Activated CD8-positive, alpha-beta memory T cell treated with anti-CD3 and anti-CD28 coated beads, Interleukin-2, amount 10 ng/mL, durations not matched to agents 7 days and 5 days (primary cell): Measurements from ENCODE around the gene TOP2B. TPM values are rescaled to one million over a fixed set of nuclear protein-coding genes. Genes with fewer than 3 reads are reported as not detected.

Source experiments
- ATAC-seq: fragments of 150-1000 bp; cut with Tn5 transposase; one replicate; pipeline ENCODE4 v1.10.0; 2021; ENCODE audit warnings: moderate library complexity
- CTCF ChIA-PET: fragments of 350-600 bp; sonication (Branson Sonifier 250); formaldehyde crosslinking; loops from one replicate; lab custom pipeline; 2021; ENCODE audit warnings: antibody characterized with exemption; lab: Charles Lee
- DNase-seq: peaks from one replicate; pipeline ENCODE4 v3.0.0-alpha.2; 2020
- H3K27ac Mint-ChIP-seq: one replicate; pipeline ENCODE4 v1.8.0; 2021; ENCODE audit warnings: mild to moderate bottlenecking, mixed read lengths
- H3K27me3 Mint-ChIP-seq: one replicate; pipeline ENCODE4 v1.8.0; 2021; ENCODE audit warnings: mixed read lengths
- H3K36me3 Mint-ChIP-seq: one replicate; pipeline ENCODE4 v1.8.0; 2021; ENCODE audit warnings: mild to moderate bottlenecking, mixed read lengths
- H3K4me1 Mint-ChIP-seq: one replicate; pipeline ENCODE4 v1.8.0; 2021; ENCODE audit warnings: mixed read lengths
- H3K4me3 Mint-ChIP-seq: one replicate; pipeline ENCODE4 v1.8.0; 2021; ENCODE audit warnings: mild to moderate bottlenecking, moderate library complexity, mixed read lengths
- H3K9me3 Mint-ChIP-seq: one replicate; pipeline ENCODE4 v1.8.0; 2022; ENCODE audit warnings: low read depth, mixed read lengths
- total RNA-seq, 2 experiments: library from RNA; stranded (reverse); gene quantifications; one replicate each; pipeline ENCODE4 v1.2.3, GENCODE V29; 2021

The TOP2B gene
- total RNA-seq, 2 experiments from 2014 or later, result 107 to 128 TPM

DNA sequence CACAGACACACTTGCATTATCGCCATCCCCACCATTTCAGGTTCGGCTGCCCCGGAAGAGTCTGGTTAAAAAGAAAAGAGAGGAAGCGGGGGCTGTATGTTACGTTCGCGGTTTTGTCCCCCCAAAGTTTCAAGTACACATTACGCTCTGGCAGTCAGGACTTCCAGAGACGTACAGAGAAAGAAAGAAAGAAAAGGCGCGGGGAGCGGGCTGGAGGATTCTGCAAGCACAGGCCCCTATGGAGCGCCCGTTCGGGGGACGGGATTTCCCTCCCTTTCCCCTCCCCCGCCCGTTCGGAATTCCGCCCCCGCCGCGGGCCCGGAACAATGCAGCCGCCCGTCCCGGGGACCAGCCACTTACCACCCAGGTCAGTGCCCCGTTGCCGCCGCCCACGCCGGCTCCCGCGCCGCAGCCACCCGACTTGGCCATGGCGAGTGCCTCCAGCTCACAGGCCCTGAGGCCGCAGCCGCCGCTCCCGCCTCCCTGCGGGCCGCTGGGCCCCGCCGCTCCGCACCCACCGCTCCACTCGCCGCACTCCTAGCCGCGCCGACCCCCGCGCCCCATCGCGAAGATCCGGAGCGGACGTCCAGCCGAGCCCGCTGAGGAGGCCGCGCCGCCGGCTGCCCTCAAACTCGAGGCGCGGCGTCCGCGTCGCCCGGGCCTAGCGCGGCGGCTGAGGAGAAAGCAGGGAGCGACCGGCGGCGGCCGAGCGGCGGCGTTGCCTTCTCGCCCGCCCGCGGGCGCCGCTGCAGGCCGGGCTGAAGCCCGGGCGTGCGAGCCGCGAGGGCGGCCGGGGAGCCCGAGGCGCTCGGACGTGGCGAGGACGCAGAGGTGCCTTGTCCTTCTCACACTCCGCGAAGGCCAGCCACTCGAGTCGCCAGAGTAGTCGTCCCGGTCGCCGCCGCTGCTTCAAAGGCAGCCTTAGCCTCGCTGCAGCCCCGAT lies 567 bp downstream of the TOP2B start:
- Mint-ChIP-seq H3K27ac (peak overlapping the region; percentile 99), H3K27me3 (no peaks in the 10 kb centered on the region), H3K4me3 (peak overlapping the region; percentile 89), H3K4me1 (peaks cover 34% of the 10 kb centered on the region), H3K36me3 (peaks cover 7% of the 10 kb centered on the region), H3K9me3 (no peaks in the 10 kb centered on the region)
- DNase-seq (peak; percentile 72), ATAC-seq (peak; percentile 42)
- CTCF ChIA-PET, result interaction anchor here (3.4 kb wide), 1 partner anchor 16 kb away, joined by 18 read pairs; no protein-coding TSS in a partner anchor

DNA sequence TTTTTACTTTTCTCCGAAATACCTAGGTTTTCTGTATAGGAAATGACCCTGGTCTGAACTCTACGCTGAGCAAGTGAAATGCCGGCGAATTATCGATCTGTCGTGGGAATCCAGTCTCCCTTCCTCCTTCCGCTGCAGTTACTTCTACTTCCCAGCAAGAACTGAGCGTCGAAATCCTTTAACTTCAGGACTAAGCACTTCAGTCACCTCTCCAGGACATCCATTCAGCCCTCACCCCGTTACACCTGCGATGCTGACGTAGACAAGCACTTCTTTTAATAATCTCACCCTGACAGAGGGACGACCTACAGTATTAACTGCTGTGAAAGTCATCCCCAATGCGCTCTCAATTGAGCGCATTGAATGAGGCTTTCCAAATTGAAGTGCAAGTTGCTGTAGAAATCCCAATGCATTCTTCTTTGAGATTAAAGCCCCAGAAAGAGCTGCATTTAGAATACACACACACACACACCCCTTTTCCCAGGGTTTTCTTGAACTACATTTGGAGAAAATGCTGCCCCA lies 1.3 kb downstream of the TOP2B start:
- H3K27me3 Mint-ChIP-seq, result no peaks in the 10 kb centered on the region
- peak overlapping the region; percentile 89 for H3K4me3 Mint-ChIP-seq
- H3K36me3 Mint-ChIP-seq, result peaks cover 10% of the 10 kb centered on the region
- DNase-seq (peak; percentile 50), ATAC-seq (peak; percentile 9)
- peaks cover 40% of the 10 kb centered on the region for H3K4me1 Mint-ChIP-seq
- CTCF ChIA-PET, result interaction anchor here (3.4 kb wide), 1 partner anchor 15 kb away, joined by 18 read pairs; no protein-coding TSS in a partner anchor
- H3K27ac Mint-ChIP-seq, result peak overlapping the region; percentile 98
- H3K9me3 Mint-ChIP-seq, result no peaks in the 10 kb centered on the region

DNA sequence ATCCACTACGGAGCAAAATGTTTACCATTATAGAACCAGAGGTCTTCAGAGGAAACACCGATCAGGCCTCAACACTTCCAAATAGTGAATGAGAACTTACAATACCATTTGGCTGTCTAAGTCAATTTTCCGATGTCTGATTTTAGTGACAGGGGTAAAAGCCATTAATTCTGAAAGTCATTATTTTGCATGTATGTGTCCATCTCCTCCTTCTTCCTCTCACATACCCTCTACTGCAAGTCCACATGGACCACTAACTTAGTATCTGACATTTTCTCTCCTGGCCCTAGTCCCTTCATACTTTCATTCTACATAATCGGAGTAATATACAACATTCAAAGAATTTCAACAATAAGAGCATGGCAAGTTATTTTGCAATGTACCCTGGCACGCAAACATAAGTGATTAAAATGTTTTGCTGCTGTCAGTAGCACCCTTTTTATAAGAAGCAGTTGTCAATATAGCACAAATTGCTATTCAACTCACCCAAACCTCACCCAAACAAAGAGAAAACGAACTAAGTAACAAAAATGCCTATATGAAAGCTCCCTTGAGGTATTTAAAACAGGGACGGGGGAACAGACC lies 1.9 kb downstream of the TOP2B start:
- ATAC-seq (no peak), DNase-seq (no peak)
- no peaks in the 10 kb centered on the region for H3K27me3 Mint-ChIP-seq
- no peaks in the 10 kb centered on the region for H3K9me3 Mint-ChIP-seq
- H3K4me1 Mint-ChIP-seq, result peaks cover 40% of the 10 kb centered on the region
- CTCF ChIA-PET, result interaction anchor here (1.3 to 3.4 kb wide), 2 partner anchors 14 to 192 kb away, joined by 3 to 18 read pairs; no protein-coding TSS in a partner anchor
- peaks cover 10% of the 10 kb centered on the region for H3K36me3 Mint-ChIP-seq
- H3K4me3 Mint-ChIP-seq, result peak overlapping the region; percentile 89
- peak overlapping the region; percentile 98 for H3K27ac Mint-ChIP-seq

DNA sequence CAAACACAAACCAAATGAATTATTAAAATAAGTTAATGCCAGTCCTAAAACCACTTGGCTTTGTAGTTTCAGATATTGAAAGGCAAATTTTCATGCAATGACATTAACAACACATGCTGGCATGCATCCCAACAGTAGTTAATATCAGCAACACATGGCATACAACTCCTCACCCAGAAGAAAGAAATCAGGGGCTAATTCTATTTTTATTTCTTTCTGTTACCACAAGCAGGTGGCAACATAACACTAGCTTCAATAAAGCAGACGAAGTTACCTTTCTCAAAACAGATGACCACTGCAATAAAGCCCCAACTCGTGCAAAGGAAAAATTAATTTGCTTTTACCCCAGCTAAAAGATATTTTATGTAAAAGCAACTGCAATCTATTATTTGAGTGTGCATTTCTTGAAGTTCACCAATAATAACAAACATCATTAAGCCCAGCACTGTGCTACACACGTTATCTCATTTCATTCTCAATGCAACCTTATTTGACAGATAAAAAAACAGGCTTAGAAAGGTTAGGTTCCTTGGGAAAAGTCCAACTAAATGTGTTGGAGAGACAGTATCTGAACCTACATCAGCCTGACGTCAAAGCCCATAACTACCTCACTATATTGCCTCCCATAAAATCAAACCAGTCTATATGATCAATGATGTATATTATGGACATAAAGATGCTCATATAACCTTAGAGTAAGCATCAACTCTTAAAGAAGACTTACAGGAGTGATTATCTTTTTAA lies 2.8 kb downstream of the TOP2B start:
- no peak for ATAC-seq
- Mint-ChIP-seq H3K4me1 (peaks cover 45% of the 10 kb centered on the region), H3K36me3 (peaks cover 13% of the 10 kb centered on the region), H3K4me3 (peak overlapping the region; percentile 44), H3K27ac (no peak overlapping the region), H3K9me3 (no peaks in the 10 kb centered on the region), H3K27me3 (no peaks in the 10 kb centered on the region)
- CTCF ChIA-PET, result interaction anchor here (0.8 to 3.4 kb wide), 5 partner anchors 11 to 195 kb away, joined by 3 to 18 read pairs (median 3); no protein-coding TSS in a partner anchor
- no peak for DNase-seq

DNA sequence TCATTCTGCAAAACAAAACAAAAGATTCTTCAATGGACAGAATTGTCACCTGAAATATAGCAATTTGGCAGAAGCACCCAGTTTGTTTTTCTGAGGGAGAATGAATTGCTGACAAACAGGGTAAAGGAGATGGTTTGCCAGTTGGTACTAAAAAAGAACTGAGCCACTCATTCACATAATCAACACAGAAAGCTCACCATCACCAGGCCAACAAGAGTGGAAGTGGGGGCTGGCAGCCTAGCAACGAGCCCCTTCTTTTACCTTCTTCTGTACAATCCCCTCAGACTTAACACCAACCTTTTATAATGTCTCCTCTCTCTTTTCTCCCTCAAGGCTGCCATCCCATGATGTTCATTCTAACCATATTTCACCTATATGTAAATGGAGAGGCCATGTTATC lies 5.9 kb downstream of the TOP2B start:
- ATAC-seq (no peak), DNase-seq (no peak)
- no peak overlapping the region for H3K27ac Mint-ChIP-seq
- CTCF ChIA-PET, result interaction anchor here (3.4 kb wide), 1 partner anchor 10 kb away, joined by 23 read pairs; no protein-coding TSS in a partner anchor
- no peak overlapping the region for H3K4me3 Mint-ChIP-seq
- no peaks in the 10 kb centered on the region for H3K9me3 Mint-ChIP-seq
- H3K36me3 Mint-ChIP-seq, result peaks cover 25% of the 10 kb centered on the region
- H3K27me3 Mint-ChIP-seq, result no peaks in the 10 kb centered on the region
- peaks cover 46% of the 10 kb centered on the region for H3K4me1 Mint-ChIP-seq

DNA sequence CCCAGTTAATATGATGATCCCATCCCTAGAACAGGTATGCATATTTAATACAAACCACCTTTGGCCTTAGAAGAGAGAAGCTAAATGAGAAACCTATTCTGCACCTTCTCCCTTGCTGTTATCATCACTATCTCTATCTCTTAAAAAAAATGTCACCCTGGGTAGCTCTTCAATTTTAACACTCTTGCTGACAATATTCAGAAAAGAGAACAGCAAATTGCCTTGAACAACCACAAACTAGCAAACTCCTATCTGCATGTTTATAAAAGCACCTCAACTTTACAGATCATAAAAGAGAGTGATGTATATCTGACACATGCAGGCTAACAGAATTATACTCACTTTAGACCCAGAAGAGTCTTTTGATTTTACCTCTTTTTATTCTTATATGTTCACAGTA lies 7.4 kb downstream of the TOP2B start:
- Mint-ChIP-seq H3K4me3 (no peak overlapping the region), H3K27ac (no peak overlapping the region), H3K9me3 (no peaks in the 10 kb centered on the region), H3K4me1 (peaks cover 51% of the 10 kb centered on the region), H3K36me3 (peaks cover 27% of the 10 kb centered on the region), H3K27me3 (no peaks in the 10 kb centered on the region)
- CTCF ChIA-PET, result interaction anchor here (1.0 to 3.4 kb wide), 2 partner anchors 8 to 9 kb away, joined by 3 to 23 read pairs; no protein-coding TSS in a partner anchor
- ATAC-seq, result no peak
- DNase-seq, result no peak

DNA sequence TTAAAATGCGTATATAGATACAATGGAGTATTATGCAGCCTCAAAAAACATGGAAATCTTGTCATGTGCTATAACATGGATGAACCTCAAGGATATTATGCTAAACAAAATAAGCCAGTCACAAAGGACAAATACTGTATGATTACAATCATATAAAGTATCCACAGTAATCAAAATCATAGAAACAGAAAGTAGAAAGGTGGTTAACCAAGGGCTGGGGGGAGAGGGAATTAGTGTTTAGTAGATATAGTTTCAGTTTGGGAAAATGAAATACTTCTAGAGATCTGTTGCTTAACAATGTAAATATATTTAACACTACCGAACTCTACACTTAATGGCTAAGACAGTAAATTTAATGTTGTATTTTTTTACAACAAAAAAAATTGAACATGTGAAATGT lies 9.0 kb downstream of the TOP2B start:
- CTCF ChIA-PET, result no interaction called here
- H3K4me1 Mint-ChIP-seq, result peaks cover 49% of the 10 kb centered on the region
- no peak overlapping the region for H3K4me3 Mint-ChIP-seq

DNA sequence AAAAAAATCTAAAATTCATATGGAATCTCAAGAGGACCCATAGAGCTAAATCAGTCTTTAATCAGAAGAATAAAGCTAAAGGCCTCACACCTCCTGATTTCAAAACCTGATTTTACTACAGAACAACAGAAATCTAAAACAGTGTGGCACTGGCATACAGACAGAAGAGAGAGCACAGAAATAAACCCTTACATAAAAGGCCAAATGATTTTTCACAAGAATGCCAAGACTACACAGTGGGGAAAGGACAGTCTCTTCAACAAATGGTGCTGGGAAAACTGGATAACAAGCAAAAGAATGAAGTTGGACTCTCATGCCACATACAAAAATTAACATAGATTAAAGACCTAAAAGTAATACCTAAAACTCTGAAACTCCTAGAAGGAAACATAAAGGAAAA lies 10.1 kb downstream of the TOP2B start:
- H3K36me3 Mint-ChIP-seq, result peaks cover 43% of the 10 kb centered on the region
- H3K27ac Mint-ChIP-seq, result no peak overlapping the region
- ATAC-seq (no peak), DNase-seq (no peak)
- H3K27me3 Mint-ChIP-seq, result no peaks in the 10 kb centered on the region
- H3K4me3 Mint-ChIP-seq, result no peak overlapping the region
- peaks cover 48% of the 10 kb centered on the region for H3K4me1 Mint-ChIP-seq
- CTCF ChIA-PET, result no interaction called here
- H3K9me3 Mint-ChIP-seq, result peaks cover 6% of the 10 kb centered on the region

More for the DNA sequence above, 9.0 kb downstream of the TOP2B start:
- ATAC-seq (peak; percentile 55), DNase-seq (no peak)
- H3K9me3 Mint-ChIP-seq, result peaks cover 2% of the 10 kb centered on the region
- H3K27ac Mint-ChIP-seq, result no peak overlapping the region
- H3K36me3 Mint-ChIP-seq, result peaks cover 36% of the 10 kb centered on the region
- no peaks in the 10 kb centered on the region for H3K27me3 Mint-ChIP-seq

DNA sequence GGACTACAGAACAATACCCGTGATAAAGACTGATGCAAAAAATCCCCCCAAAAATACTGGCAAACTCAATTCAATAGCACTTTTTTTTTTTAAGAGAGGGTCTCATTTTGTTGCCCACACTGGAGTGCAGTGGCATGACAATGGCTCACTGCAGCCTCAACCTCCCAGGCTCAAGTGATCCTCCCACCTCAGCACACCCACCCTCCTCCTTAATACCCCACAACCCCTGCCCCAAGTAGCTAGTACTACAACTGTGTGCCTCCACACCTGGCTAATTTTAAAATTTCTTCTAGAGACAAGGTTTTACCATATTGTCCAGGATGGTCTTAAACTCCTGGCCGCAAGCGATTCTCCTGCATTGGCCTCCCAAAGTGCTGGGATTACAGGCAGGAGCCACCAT lies 11.4 kb downstream of the TOP2B start:
- Mint-ChIP-seq H3K27me3 (no peaks in the 10 kb centered on the region), H3K9me3 (peaks cover 9% of the 10 kb centered on the region), H3K36me3 (peaks cover 49% of the 10 kb centered on the region), H3K4me3 (no peak overlapping the region), H3K4me1 (peaks cover 46% of the 10 kb centered on the region), H3K27ac (no peak overlapping the region)
- CTCF ChIA-PET, result no interaction called here
- DNase-seq (no peak), ATAC-seq (no peak)

DNA sequence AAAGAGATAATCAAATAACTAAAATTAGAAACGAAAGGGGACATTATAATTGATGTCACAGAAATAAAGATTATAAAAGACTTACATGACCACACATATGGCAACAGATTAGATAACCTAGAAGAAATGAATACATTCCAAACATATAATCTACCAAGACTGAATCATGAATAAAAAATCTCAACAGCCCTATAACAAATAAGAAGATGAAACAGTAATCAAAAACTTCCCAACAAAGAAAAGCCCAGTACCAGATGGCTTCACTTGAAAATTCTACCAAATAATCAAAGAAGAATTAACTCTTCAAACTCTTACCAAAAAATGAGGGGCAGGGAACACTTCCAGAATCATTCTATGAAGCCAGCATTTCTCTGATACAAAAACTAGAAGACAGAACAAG lies 11.8 kb downstream of the TOP2B start:
- H3K27ac Mint-ChIP-seq, result no peak overlapping the region
- no peak overlapping the region for H3K4me3 Mint-ChIP-seq
- ATAC-seq (no peak), DNase-seq (no peak)
- H3K27me3 Mint-ChIP-seq, result no peaks in the 10 kb centered on the region
- peaks cover 9% of the 10 kb centered on the region for H3K9me3 Mint-ChIP-seq
- peaks cover 52% of the 10 kb centered on the region for H3K36me3 Mint-ChIP-seq
- H3K4me1 Mint-ChIP-seq, result peaks cover 50% of the 10 kb centered on the region
- CTCF ChIA-PET, result interaction anchor here (0.6 kb wide), 1 partner anchor 15 kb away, joined by 3 read pairs; no protein-coding TSS in a partner anchor

DNA sequence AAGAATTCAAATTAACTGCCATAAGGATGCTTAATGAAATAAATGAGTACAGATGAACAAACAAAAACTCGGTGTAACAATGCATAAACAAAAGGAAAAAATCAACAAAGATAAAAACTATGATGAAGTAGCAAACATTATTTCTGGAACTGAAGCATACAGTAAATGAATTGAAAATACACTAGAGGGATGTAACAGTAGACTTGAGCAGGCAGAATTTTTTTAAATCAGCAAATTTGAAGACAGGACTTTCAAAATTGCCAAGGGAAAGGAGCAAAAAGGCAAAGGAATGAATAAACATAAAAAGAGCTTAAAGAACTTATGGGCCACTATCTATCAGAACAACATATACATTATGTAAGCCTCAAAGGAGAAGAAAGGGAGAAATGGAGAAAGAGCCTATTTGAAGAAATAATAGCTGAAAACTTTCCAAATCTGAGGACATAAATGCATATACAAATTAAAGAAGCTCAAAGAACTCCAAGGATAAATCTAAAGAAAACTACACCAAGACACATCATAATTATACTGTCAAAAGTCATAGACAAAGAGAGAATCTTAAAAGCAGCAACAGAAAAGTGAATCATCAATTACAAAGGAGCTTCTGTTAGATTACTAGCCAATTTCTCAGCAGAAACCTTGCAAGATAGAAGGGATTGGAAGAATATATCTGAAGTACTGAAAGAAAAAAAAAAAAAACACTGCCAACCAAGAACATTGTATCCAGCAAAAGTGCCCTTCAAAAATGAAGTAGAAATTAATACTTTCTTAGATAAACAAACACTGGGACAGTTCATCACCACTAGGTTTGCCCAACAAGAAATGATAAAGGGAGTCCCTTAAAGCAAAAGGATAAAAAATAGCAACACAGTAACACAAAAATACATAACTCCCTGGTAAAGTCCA lies 15.5 kb downstream of the TOP2B start:
- CTCF ChIA-PET, result interaction anchor here (0.7 to 6.5 kb wide), 19 partner anchors 9 to 216 kb away, joined by 3 to 96 read pairs (median 8); partner anchors contain the start of genes NGLY1 and OXSM
- Mint-ChIP-seq H3K27me3 (no peaks in the 10 kb centered on the region), H3K4me1 (peaks cover 34% of the 10 kb centered on the region), H3K4me3 (no peak overlapping the region), H3K27ac (no peak overlapping the region), H3K36me3 (peaks cover 43% of the 10 kb centered on the region), H3K9me3 (peaks cover 9% of the 10 kb centered on the region)
- DNase-seq (no peak), ATAC-seq (no peak)

DNA sequence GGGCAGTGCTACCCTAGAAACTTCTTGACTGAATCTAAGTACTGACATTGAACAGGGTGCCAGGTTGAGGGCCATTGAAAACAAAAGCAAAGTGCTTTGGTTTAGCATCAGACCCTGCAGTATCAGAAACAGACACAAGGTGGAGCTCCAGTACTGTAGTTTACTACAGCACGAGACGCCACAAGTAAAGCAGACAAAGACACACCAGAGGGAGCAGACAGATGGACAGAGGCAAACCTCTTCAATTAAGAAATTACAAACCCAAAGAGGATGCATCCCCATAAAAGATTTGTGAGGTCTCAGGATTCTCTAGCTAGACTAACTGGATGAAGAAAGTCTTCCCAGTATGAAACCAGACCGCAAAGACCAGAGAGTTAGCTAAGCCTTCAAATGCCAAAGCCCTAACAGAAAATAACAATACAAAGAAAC lies 16.6 kb downstream of the TOP2B start:
- H3K9me3 Mint-ChIP-seq, result peaks cover 9% of the 10 kb centered on the region
- peak; percentile 88 for DNase-seq
- H3K27ac Mint-ChIP-seq, result no peak overlapping the region
- H3K4me3 Mint-ChIP-seq, result no peak overlapping the region
- H3K36me3 Mint-ChIP-seq, result peaks cover 41% of the 10 kb centered on the region
- H3K27me3 Mint-ChIP-seq, result no peaks in the 10 kb centered on the region
- CTCF ChIA-PET, result interaction anchor here (0.5 to 6.5 kb wide), 35 partner anchors 8 to 488 kb away, joined by 3 to 96 read pairs (median 4); partner anchors contain the start of genes NGLY1 and OXSM
- peak; percentile 94 for ATAC-seq
- H3K4me1 Mint-ChIP-seq, result peaks cover 27% of the 10 kb centered on the region
